SK-N-SH treated with all-trans-retinoic acid at 6 μM for 48 hours (cell line): Measurements from ENCODE around the gene PRR7.

Experiments
- ARNTL ChIP-seq: fragments of 450-650 bp; formaldehyde crosslinking; IDR thresholded peaks from 2 replicates; pipeline ENCODE4 v1.5.0; 2020; ENCODE audit warnings: low read depth, mild to moderate bottlenecking, moderate library complexity, borderline replicate concordance
- GLIS3 ChIP-seq: fragments of 250-450 bp; sonication (Bioruptor Pico); IDR thresholded peaks from 2 replicates; pipeline ENCODE4 v1.5.0; 2020; ENCODE audit warnings: mild to moderate bottlenecking, moderate library complexity
- SNAI2 ChIP-seq: fragments of 250-450 bp; sonication (Bioruptor Pico); IDR thresholded peaks from 2 replicates; pipeline ENCODE4 v1.5.0; 2020; ENCODE audit warnings: mild to moderate bottlenecking, moderate library complexity
- ZFP30 ChIP-seq: fragments of 450-650 bp; formaldehyde crosslinking; IDR thresholded peaks from 2 replicates; pipeline ENCODE4 v1.5.0; 2022; ENCODE audit warnings: mild to moderate bottlenecking, moderate library complexity
- TF ChIP-seq, protein P1 (sequence below): fragments of 250-450 bp; sonication (Bioruptor Pico); IDR thresholded peaks from 2 replicates; pipeline ENCODE4 v1.8.0; 2021; ENCODE audit warnings: low read depth, mild to moderate bottlenecking, moderate library complexity, borderline replicate concordance

DNA sequence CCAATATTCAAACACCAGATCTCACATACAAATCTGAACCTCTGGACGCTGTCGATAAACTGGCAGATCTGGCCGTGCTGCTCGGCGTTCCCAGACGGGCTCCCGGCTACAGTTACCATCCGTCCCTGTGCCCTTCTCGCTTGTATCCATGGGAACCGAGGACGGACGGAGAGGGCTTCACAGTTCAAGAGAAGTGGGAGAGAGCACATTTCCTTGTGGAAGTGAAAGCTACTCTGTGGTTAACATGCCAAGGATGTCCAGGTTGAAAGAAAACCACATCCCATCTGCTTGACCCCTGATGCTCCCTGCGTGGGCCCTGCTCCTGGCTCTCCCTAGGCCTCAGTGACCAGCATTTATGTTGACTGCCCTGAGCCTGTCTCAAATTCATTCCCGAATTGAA, 33.2 kb downstream of the PRR7 start:
- TF ChIP-seq GLIS3 (CRISPR knock-in tag), result no peak
- TF ChIP-seq ARNTL (CRISPR knock-in tag), result no peak
- TF ChIP-seq, protein P1, sequence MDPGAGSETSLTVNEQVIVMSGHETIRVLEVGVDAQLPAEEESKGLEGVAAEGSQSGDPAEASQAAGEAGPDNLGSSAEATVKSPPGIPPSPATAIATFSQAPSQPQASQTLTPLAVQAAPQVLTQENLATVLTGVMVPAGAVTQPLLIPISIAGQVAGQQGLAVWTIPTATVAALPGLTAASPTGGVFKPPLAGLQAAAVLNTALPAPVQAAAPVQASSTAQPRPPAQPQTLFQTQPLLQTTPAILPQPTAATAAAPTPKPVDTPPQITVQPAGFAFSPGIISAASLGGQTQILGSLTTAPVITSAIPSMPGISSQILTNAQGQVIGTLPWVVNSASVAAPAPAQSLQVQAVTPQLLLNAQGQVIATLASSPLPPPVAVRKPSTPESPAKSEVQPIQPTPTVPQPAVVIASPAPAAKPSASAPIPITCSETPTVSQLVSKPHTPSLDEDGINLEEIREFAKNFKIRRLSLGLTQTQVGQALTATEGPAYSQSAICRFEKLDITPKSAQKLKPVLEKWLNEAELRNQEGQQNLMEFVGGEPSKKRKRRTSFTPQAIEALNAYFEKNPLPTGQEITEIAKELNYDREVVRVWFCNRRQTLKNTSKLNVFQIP, result no peak
- no peak for TF ChIP-seq SNAI2
- no peak for TF ChIP-seq ZFP30 (CRISPR knock-in tag)
